Measurements from ENCODE around the gene PLPPR5.

DNA sequence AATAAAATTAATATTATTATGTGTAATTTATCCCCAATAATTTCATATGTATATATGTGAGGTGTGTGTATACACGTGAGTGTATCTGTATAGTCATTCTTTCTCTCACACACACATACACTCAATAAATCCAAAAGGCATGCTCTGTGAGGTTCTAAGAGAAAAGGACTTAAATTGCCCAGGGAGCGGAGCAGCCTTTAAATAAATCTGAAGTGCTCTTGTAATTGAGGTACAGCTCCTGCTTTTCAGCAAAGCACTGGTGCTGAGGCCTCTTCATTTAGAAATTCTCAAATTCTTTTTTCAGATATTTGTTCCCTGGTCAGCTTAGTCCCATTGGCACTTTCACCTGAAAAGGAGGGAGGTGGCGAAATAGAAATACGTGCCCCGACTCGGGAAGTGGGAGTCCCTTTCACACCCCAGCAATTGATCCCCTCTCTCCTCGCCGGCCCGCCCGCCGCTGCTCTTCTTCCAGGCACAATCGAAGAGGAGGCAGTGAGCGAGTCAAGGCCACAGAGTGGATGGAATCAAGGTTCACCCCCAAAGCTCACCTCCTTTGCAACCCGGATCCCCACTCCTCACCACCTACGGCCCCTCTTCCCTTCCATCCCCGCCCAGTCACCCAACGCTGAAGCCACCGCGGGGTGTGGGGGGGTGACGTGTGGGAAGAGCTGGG, 944 bp downstream of the PLPPR5 start:
- TF ChIP-seq PHF8 (IDR thresholded peaks at IDR 0.05; ENCODE audit: borderline replicate concordance, low read depth) (no peak), CTCF (IDR thresholded peaks at IDR 0.05) (no peak), RNF2 (IDR thresholded peaks at IDR 0.05; ENCODE audit: borderline replicate concordance, low read depth) (no peak), USF2 (IDR thresholded peaks at IDR 0.05) (no peak), RAD21 (conservative IDR thresholded peaks at IDR 0.05 in 1 of 2, IDR thresholded peaks at IDR 0.05 in 1 of 2) (no peak), EP300 (IDR thresholded peaks at IDR 0.05) (no peak), CEBPB (IDR thresholded peaks at IDR 0.05) (no peak), SMC3 (IDR thresholded peaks at IDR 0.05) (no peak), FOSB (CRISPR knock-in tag; IDR thresholded peaks at IDR 0.05) (no peak)
- TF ChIP-seq, protein P1, sequence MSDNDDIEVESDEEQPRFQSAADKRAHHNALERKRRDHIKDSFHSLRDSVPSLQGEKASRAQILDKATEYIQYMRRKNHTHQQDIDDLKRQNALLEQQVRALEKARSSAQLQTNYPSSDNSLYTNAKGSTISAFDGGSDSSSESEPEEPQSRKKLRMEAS (IDR thresholded peaks at IDR 0.05): no peak
- TF ChIP-seq, protein P2, sequence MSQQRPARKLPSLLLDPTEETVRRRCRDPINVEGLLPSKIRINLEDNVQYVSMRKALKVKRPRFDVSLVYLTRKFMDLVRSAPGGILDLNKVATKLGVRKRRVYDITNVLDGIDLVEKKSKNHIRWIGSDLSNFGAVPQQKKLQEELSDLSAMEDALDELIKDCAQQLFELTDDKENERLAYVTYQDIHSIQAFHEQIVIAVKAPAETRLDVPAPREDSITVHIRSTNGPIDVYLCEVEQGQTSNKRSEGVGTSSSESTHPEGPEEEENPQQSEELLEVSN (IDR thresholded peaks at IDR 0.05; ENCODE audit: borderline replicate concordance, low read depth): no peak

Measured in A549 (cell line).